ENCODE data around the gene TXN.

GRCh38 chr9:110199643-110200042, 56.7 kb downstream of the TXN start:
- TF ChIP-seq CTCF (IDR thresholded peaks at IDR 0.05) (no peak), POLR2A (IDR thresholded peaks at IDR 0.05) (no peak), POLR2AphosphoS5 (IDR thresholded peaks at IDR 0.05) (no peak)
